ENCODE results near the gene PLA2G4F.

- TF ChIP-seq POLR2A (IDR thresholded peaks at IDR 0.05; ENCODE audit: low read length): no peak
- TF ChIP-seq GATA1 (IDR thresholded peaks at IDR 0.05; ENCODE audit: low read depth, low read length): no peak
Observed at GRCh38 chr15:42101861-42102260, 54.6 kb downstream of the PLA2G4F start.
